ENCODE measurements around the gene ISM2. TPM values are rescaled to one million over a fixed set of nuclear protein-coding genes. Genes with fewer than 3 reads are reported as not detected.
"Not testable (repeated sequence)": the region's sequence is repeated elsewhere in the genome, so short reads cannot be mapped to it uniquely, and the experiment has no call there.

Gene ISM2
- 1 to 10 TPM in 1 of 2 donors, not detected in 1; 1.0 TPM for total RNA-seq

DNA sequence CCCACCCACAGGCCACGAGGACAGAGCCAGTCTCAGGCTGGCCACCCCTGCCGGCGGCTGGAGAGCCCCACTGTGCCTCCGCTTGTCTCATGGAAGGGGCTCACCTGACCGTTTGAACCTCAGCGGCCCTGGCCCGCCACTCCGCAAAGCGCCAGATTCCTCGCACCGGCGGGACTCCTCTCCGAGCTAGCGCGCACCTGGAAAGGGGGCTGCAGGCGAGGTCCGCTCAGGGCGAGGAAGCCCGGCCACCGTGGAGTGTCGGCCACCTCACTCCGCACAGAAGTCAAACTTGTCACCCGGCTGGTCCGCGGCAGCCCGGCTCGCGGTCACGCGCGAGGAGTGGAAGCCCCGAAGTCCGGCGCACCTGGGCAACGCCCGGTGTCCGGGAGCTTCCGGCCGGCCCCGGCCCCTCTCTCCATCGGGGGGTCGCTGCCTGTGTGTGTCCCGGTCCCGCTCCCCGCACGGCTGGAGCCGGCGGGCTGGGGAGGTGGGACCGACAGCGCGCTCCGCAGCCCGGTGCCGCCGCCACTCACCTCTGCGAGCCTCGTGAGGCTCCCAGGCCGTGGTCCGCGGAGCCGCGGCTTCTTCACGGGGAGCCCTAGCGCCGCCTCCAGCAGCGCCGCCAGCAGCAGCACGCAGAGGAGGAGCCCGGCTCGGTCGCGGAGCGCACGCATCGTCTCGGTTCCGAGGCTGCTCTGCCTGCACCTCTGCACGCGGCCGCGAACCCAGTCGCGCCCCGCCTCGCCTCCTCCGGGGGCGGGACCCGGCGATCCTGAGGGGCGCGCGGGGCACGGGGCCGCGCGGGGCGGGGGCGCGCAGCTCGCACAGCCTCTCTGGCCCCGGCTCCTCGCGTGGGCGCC lies at the start of gene ISM2:
ISM2 (minus strand) TSS at position 697 of the 860 bp plus-strand sequence; CDS start at position 674, 23 bp downstream.
- H3K9me3 Mint-ChIP-seq, result peaks cover 3 to 4% of the 10 kb centered on the region in 2 donors
- no peaks in the 10 kb centered on the region for H3K36me3 Mint-ChIP-seq
- ATAC-seq (peak; percentile 55 to 92), DNase-seq (ENCODE audit: low spot score in 2 of 2) (peak in 1 of 2 donors; percentile 65)
- H3K27ac Mint-ChIP-seq, result no peak within 1 kb of the TSS

DNA sequence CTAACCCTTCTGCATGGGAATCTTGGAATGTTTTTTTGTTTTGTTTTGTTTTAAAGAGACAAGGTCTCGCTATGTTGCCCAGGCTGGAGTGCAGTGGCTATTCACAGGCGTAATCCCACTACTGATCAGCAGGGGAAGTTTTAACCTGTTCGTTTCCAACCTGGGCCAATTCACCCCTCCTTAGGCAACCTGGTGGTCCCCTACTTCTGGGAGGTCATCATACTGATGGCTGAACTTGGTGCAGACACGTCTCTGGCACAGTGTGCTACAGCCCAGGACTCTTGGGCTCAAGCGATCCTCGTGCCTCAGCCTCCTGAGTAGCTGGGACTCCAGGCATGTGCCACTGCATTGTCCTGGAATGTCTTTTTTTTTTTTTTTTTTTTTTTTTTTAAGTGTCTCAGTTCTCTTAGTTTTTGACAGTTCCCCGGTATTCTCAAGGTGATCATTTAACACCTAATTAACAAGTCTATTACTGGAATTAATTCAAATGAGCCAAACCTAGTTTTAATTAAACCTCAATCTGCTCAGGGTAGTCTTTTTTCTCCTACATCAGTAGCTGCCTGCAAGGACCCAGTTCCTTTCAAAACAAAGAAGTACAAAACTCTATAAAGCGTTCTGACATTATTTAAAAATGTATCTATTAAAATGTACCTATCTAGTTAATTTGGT lies 49.0 kb upstream of the ISM2 start:
- no peak overlapping the region for H3K27ac Mint-ChIP-seq
- DNase-seq (ENCODE audit: low spot score in 2 of 2) (no peak), ATAC-seq (no peak)
- H3K36me3 Mint-ChIP-seq, result peaks cover 0 to 15% of the 10 kb centered on the region in 2 donors
- no peaks in the 10 kb centered on the region for H3K9me3 Mint-ChIP-seq

DNA sequence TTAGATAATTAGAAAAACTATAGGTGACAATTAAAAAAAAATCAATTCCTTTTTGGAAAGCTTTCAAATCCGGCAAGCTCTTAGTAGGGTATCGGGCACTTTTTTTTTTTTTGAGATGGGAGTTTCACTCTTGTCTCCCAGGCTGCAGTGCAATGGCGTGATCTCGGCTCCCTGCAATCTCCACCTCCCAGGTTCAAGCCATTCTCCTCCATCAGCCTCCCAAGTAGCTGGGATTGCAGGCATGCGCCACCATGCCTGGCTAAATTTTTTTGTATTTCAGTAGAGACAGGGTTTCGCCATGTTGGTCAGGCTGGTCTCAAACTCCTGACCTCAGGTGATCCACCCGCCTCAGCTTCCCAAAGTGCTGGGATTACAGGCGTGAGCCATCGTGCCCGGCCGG lies 46.6 kb upstream of the ISM2 start:
- ATAC-seq; DNase-seq (ENCODE audit: low spot score in 2 of 2); H3K9me3 Mint-ChIP-seq: not testable (repeated sequence)
- Mint-ChIP-seq H3K36me3 (peaks cover 0 to 10% of the 10 kb centered on the region in 2 donors), H3K27ac (peak overlapping the region in 1 of 2 donors; percentile 46)

DNA sequence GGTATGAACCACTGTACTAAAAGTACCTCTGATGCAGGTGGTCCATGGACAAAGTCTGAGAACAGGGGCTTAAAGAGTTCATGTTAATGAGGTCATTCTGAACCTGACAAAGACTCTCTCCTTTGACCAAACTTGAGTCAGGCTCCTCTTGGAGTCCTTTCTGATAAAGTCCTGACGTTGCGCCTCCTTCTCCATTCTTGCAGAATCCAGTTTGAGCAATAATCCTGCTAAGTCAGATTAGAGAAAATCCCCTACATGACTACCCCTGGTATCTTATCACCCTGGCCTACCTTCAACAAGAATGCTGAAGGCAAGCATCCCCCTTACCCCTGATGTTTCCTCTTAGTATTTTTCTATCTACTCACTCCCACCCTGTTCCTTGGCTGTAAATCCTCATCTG lies 46.0 kb upstream of the ISM2 start:
- Mint-ChIP-seq H3K9me3 (no peaks in the 10 kb centered on the region), H3K36me3 (peaks cover 0 to 4% of the 10 kb centered on the region in 2 donors), H3K27ac (peak overlapping the region in 1 of 2 donors; percentile 46)
- no peak for DNase-seq (ENCODE audit: low spot score in 2 of 2)
- ATAC-seq, result no peak

DNA sequence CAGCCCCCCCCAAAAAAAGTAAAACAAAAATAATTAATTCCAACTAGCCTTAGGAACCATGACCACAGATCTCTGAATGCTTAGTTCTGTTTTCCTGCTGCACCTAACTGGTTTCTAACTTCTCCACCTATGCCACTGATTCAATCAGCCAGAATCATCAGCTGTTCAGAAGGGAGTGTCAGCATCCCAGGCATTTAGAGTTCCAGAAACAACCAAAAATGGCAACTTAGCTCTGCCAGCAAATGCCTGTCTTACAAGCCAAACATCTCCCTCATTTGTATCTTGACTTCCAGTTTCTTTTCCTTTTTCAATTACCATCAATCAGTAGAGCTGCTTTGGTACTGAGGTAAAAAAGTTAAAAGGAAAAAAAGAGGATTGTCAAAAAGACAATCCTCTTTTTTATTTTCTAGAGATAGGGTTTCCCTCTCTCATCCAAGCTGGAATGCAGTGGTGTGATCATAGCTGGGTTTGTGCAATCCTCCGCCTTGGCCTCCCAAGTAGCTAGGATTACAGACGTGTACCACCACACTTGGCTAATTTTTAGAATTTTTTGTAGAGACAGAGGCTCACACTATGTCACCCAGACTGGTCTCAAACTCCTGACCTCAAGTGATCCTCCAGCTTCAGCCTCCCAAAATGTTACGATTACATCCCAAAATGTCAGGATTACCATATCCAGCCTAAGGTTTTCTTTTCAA lies 45.2 kb upstream of the ISM2 start:
- DNase-seq (ENCODE audit: low spot score in 2 of 2) (no peak), ATAC-seq (no peak)
- Mint-ChIP-seq H3K27ac (peak overlapping the region in 1 of 2 donors; percentile 14), H3K36me3 (no peaks in the 10 kb centered on the region), H3K9me3 (no peaks in the 10 kb centered on the region)

DNA sequence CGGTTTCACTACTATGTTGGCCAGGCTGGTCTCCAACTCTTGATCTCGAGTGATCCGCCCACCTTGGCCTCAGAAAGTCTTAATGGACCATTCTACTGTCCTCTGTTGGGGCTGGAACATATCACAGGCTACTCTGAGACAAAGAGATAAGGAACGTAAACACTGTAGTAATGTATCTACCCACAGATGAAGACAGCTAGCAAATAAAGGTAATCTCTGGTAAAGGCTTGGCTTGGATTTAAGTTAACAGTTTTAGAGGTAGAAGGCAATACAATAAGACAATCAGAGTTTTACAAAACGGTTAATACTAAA lies 44.6 kb upstream of the ISM2 start:
- ATAC-seq, result no peak
- Mint-ChIP-seq H3K27ac (no peak overlapping the region), H3K9me3 (no peaks in the 10 kb centered on the region), H3K36me3 (no peaks in the 10 kb centered on the region)
- DNase-seq (ENCODE audit: low spot score in 2 of 2), result no peak

DNA sequence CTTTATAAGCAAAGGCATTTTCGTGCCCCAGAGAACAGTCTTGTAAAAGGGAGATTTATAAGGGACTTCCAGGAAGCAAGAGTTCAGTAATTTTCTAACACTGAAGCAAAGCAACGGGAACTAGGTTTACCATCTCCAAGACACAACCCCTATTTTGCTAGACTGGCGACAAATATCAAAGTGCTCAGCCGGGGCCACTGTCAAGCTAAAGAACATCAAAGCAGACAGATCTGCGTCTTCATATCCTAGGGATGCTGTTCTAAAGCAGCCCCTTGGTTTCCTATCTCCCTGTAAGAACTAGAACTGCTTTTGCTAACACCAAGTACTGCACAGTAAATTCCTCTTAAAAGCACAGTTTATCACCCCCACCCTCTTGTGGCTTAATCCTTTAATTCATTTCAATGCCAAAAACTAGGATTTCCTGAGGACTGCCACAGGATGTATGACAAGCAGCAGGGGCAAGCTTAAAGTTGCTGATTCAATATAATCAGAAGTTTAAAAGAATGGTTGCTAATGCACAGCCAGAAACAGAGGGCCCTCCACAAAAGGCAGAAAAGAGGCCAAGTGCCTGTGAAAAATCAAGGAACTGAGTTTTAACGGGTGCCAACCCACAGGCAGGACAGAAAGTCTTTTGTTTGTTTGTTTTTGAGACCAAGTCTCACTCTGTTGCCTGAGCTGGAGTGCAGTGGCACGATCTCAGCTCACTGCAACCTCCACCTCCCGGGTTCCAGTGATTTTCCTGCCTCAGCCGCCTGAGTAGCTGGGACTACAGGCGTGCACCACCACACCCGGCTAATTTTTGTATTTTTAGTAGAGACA lies 44.0 kb upstream of the ISM2 start:
- DNase-seq (ENCODE audit: low spot score in 2 of 2), result no peak
- peak overlapping the region in 1 of 2 donors; percentile 66 for H3K27ac Mint-ChIP-seq
- H3K36me3 Mint-ChIP-seq, result no peaks in the 10 kb centered on the region
- no peak for ATAC-seq
- no peaks in the 10 kb centered on the region for H3K9me3 Mint-ChIP-seq

DNA sequence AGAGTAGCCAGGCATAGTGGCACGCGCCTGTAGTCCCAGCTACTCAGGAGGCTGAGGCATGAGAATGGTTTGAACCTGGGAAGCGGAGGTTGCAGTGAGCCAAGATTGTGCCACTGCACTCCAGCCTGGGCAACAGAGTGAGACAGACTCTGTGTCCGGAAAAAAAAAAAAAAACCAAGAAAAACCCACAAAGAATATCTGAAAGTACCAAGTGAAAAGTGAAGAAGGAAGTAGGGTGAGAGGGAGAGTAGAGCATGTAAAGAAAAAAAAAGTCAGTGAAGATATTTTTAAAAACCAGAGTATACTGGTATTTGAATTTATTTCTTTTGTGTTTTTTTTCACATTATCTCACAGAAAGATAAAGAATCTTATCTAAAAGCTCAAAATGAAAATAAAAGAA lies 43.3 kb upstream of the ISM2 start:
- Mint-ChIP-seq H3K36me3 (no peaks in the 10 kb centered on the region), H3K27ac (peak overlapping the region in 1 of 2 donors; percentile 24), H3K9me3 (no peaks in the 10 kb centered on the region)
- ATAC-seq (no peak), DNase-seq (ENCODE audit: low spot score in 2 of 2) (no peak)

DNA sequence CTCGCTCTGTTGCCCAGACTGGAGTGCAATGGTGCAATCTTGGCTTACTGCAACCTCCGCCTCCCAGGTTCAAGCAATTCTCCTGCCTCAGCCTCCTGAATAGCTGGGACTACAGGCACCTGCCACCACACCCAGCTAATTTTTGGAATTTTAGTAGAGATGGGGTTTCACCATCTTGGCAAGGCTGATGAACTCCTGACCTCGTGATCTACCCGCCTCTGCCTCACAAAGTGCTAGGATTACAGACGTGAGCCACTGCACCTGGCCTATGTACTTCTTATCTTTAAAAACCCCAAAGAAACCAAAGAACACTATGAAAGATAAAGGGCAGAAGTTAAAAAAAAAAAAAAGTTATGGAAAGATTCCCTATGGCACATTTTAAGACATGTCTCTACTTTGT lies 38.3 kb upstream of the ISM2 start:
- not testable (repeated sequence) for H3K36me3 Mint-ChIP-seq; H3K9me3 Mint-ChIP-seq; DNase-seq (ENCODE audit: low spot score in 2 of 2); ATAC-seq; H3K27ac Mint-ChIP-seq

DNA sequence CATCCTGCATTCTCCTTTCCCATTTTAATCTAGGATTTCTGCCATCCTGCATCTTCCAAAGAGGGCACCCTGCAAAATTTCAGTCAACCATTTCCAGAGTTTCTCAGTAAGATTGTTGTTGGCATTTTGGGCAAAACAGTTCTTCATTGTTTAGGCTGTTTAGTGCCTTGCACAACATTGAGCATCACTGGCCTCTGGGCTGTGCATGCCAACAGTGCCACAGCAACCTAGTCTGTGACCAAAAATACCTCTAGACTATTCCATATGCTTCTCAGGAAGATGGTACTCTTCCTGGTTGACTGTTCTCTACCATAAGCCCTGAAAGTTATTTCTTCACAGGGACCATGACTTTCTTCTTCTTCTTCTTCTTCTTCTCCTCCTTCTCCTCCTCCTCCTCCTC lies 32.5 kb upstream of the ISM2 start:
- ATAC-seq, result no peak
- H3K9me3 Mint-ChIP-seq, result no peaks in the 10 kb centered on the region
- no peak for DNase-seq (ENCODE audit: low spot score in 2 of 2)
- H3K27ac Mint-ChIP-seq, result no peak overlapping the region
- H3K36me3 Mint-ChIP-seq, result no peaks in the 10 kb centered on the region

DNA sequence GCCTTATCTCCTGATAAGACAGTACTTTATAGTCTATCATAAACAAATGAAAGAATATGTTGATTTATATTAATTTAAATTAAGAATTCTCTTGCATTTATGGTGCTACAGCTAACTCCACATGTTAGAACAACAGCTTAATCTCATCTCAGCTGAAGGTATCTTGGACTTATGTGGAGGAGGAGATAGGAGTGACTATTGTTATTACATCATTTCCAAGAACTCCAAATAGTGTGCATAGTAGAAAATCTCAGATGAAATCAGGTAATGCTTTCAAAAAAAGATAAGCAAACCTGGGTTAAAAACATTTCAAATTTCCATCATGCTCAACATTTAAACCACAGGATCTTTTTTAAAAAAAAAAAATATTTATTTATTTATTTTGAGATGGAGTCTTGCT lies 31.3 kb upstream of the ISM2 start:
- no peaks in the 10 kb centered on the region for H3K9me3 Mint-ChIP-seq
- ATAC-seq (no peak), DNase-seq (ENCODE audit: low spot score in 2 of 2) (no peak)
- H3K27ac Mint-ChIP-seq, result no peak overlapping the region
- no peaks in the 10 kb centered on the region for H3K36me3 Mint-ChIP-seq

DNA sequence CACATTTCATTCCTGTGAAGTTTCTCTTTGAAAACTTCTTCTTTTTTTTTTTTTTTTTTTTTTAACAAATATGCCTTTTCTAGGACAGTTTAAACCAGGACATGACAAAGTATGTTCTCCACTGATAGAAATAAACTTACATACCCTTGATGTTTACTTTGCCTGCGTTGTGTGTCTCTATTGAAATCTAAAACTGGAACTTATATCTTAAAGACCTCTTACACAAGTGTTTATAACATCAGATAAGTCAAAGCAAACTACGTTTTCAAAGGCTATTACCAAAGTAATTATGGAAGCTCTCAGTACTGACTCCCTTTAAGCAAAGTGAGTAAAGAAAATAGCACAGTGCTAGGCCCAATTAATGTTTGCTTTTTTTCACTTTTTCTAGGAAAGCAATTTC lies 30.6 kb upstream of the ISM2 start:
- H3K9me3 Mint-ChIP-seq, result no peaks in the 10 kb centered on the region
- DNase-seq (ENCODE audit: low spot score in 2 of 2) (no peak), ATAC-seq (no peak)
- H3K36me3 Mint-ChIP-seq, result no peaks in the 10 kb centered on the region
- H3K27ac Mint-ChIP-seq, result no peak overlapping the region

DNA sequence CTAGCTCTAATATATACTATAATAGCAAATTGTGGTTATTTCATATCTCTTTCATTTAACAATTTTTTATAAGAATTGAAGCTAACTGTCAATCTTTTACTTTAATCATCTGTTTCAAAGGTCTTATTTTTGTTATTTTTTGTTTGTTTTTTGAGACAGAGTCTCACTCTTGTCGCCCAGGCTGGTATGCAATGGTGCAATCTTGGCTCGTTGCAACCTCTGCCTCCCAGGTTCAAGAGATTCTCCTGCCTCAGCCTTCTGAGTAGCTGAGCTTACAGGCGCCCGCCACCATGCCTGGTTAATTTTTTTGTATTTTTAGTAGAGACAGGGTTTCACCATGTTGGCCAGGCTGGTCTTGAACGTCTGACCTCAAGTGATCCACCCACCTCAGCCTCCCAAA lies 30.1 kb upstream of the ISM2 start:
- DNase-seq (ENCODE audit: low spot score in 2 of 2); H3K27ac Mint-ChIP-seq; H3K9me3 Mint-ChIP-seq; H3K36me3 Mint-ChIP-seq; ATAC-seq: not testable (repeated sequence)

DNA sequence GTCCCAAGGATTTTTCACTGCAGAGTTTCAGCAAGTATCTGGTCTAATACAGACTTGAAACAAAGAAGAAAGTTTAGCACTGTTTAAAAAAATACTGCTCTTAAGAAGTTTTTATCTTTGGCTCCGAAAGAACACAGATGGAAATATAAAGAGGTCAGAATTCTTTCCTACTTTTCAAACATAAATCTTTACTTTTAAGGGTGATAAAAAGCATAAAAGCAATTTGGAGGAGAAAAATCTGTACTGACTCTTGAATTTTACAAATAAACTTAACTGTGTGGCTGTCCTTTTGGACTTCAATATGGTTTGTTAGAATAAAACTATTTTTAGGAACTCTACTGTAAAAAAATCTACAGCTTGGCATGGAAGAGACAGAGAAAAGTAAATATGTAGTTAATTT lies 27.6 kb upstream of the ISM2 start:
- no peaks in the 10 kb centered on the region for H3K36me3 Mint-ChIP-seq

DNA sequence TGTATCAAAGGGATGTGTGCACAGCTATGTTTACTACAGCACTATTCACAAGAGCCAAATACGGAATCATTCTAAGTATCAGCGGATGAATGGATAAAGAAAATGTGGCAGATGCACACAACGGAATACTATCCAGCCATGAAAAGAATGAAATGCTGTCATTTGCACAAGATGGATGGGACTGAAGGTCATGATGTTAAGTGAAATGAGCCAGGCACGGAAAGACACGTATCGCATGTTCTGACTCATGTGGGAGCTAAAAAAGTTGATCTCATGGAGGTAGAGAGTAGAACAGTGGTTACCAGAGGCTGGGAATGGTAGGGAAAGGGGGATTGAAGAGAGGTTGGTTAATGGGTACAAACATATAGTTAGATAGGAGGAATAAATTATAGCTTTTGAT lies 25.9 kb upstream of the ISM2 start:
- no peak for ATAC-seq
- Mint-ChIP-seq H3K27ac (no peak overlapping the region), H3K9me3 (no peaks in the 10 kb centered on the region), H3K36me3 (peaks cover 0 to 4% of the 10 kb centered on the region in 2 donors)
- no peak for DNase-seq (ENCODE audit: low spot score in 2 of 2)

More for the DNA sequence above, 27.6 kb upstream of the ISM2 start:
- Mint-ChIP-seq H3K9me3 (no peaks in the 10 kb centered on the region), H3K27ac (peak overlapping the region in 1 of 2 donors; percentile 61)
- ATAC-seq (no peak), DNase-seq (ENCODE audit: low spot score in 2 of 2) (no peak)

DNA sequence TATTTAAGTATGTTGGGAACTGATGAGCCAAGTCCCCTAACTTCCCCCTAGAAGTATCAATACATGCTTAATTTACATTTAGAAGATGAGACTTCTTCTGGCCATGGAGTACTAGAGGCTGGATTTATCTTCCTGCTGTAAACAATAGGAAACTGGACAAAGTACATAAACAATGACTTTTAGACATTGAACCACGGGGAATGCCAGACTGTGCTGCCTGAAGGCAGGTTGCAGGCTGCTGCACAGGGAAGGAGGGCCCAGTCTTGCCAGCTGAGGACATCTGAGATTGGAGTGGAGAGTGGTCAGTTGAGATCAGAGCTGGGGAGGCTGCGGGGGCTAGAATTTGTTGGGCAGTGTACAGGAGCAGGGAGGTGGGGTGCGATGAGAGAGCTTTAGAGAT lies 24.5 kb upstream of the ISM2 start:
- no peak for ATAC-seq
- H3K9me3 Mint-ChIP-seq, result no peaks in the 10 kb centered on the region
- H3K27ac Mint-ChIP-seq, result peak overlapping the region in 1 of 2 donors; percentile 0
- no peak for DNase-seq (ENCODE audit: low spot score in 2 of 2)
- peaks cover 0 to 6% of the 10 kb centered on the region in 2 donors for H3K36me3 Mint-ChIP-seq
